Activated CD8-positive, alpha-beta T cell treated with anti-CD3 and anti-CD28 coated beads for 36 hours (primary cell): ENCODE measurements around the gene DIAPH1. TPM values are rescaled to one million over a fixed set of nuclear protein-coding genes. Genes with fewer than 3 reads are reported as not detected.
"Not testable (repeated sequence)": the region's sequence is repeated elsewhere in the genome, so short reads cannot be mapped to it uniquely, and the experiment has no call there.

Experiments used
- ATAC-seq: fragments of 200-7000 bp; cut with Tn5 transposase; one replicate; pipeline ENCODE4 v1.10.0; 2021; ENCODE audit warnings: mild to moderate bottlenecking, moderate library complexity
- CTCF ChIA-PET: fragments of 350-600 bp; sonication (Branson Sonifier 250); formaldehyde crosslinking; loops from one replicate; lab custom pipeline; 2021; ENCODE audit warnings: antibody characterized with exemption; lab: Charles Lee
- POLR2A ChIA-PET: fragments of 350-600 bp; sonication (Branson Sonifier 250); formaldehyde crosslinking; loops from one replicate; lab custom pipeline; 2021; ENCODE audit warnings: antibody characterized with exemption; lab: Charles Lee
- DNase-seq: peaks from one replicate; pipeline ENCODE4 v3.0.0-alpha.2; 2020
- H3K27ac Mint-ChIP-seq: one replicate; pipeline ENCODE4 v1.8.0; 2021; ENCODE audit warnings: mild to moderate bottlenecking, mixed read lengths
- H3K27me3 Mint-ChIP-seq: one replicate; pipeline ENCODE4 v1.8.0; 2021; ENCODE audit warnings: mixed read lengths
- H3K36me3 Mint-ChIP-seq: one replicate; pipeline ENCODE4 v1.8.0; 2021; ENCODE audit warnings: low read depth, mixed read lengths
- H3K4me1 Mint-ChIP-seq: one replicate; pipeline ENCODE4 v1.8.0; 2021; ENCODE audit warnings: low read depth, mixed read lengths
- H3K4me3 Mint-ChIP-seq: one replicate; pipeline ENCODE4 v1.8.0; 2021; ENCODE audit warnings: mild to moderate bottlenecking, moderate library complexity, mixed read lengths
- H3K9me3 Mint-ChIP-seq: one replicate; pipeline ENCODE4 v1.8.0; 2021; ENCODE audit warnings: mixed read lengths
- CTCF ChIP-seq: fragments of 200-600 bp; IDR thresholded peaks from one replicate; pipeline ENCODE4 v1.8.0; 2022; ENCODE audit warnings: antibody characterized with exemption, mild to moderate bottlenecking
- intact Hi-C: fragments of 100-400 bp; cut with micrococcal nuclease; formaldehyde crosslinking; loops from one replicate; pipeline ENCODE4 v1.10.0; 2022
- total RNA-seq, 2 experiments: library from RNA; stranded (reverse); gene quantifications; one replicate each; pipeline ENCODE4 v1.2.3, GENCODE V29; 2021

DIAPH1 gene
- total RNA-seq, 2 experiments from 2014 or later = 209 to 218 TPM

DNA sequence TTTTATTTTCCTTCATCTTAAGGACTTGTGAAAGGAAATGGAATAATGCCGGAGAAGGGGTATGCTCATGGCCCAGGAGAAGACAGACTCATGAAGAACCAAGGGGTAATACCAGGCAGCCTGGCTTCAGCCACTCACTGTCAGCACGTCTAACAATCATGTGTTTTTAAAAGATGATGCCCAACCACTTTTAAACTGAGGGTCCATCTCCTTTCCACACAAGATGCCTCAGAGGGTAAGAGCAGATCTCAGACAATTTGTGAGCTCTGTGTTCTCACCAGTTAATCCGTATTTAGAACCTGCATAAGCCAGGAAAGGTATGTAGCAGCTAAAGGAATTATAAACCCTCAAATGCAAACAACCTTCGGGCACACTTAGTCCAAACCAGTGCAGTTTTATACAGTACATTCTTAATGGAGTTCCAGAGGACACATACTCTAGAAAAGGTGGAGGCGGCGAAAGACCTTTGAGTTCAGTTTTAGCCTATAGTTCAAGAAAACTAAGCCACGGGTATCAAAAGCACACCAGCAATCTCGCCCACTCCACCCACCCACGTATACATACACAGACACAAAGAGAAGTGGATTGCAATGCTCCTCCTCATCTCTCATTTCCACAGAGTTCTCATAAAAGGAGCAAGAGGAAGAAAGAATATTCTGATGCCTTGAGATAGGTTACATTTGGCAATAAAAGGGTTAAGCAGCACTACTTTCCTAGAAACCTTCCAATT, 2.6 kb downstream of the DIAPH1 start:
- H3K4me3 Mint-ChIP-seq = peak overlapping the region; percentile 99
- intact Hi-C loops = no loop called here

GRCh38 chr5:141613344-141613743, 5.5 kb downstream of the DIAPH1 start:
- peaks cover 76% of the 10 kb centered on the region for H3K4me1 Mint-ChIP-seq
- peaks cover 46% of the 10 kb centered on the region for H3K36me3 Mint-ChIP-seq
- H3K4me3 Mint-ChIP-seq = no peak overlapping the region
- no peak for TF ChIP-seq CTCF
- intact Hi-C loops = no loop called here
- peak overlapping the region; percentile 54 for H3K27ac Mint-ChIP-seq
- ChIA-PET CTCF (interaction anchor here (1.9 to 13.6 kb wide), 3 partner anchors 21 to 46 kb away, joined by 4 to 297 read pairs (median 8); no protein-coding TSS in a partner anchor), POLR2A (no interaction called here)
- ATAC-seq = no peak
- no peak for DNase-seq
- no peaks in the 10 kb centered on the region for H3K9me3 Mint-ChIP-seq
- H3K27me3 Mint-ChIP-seq = no peaks in the 10 kb centered on the region

More for the DNA sequence above, 2.6 kb downstream of the DIAPH1 start:
- CTCF ChIA-PET = interaction anchor here (0.8 to 13.6 kb wide), 11 partner anchors 11 to 397 kb away, joined by 3 to 297 read pairs (median 7); partner anchors contain the start of genes GNPDA1, HDAC3 and RELL2
- H3K27me3 Mint-ChIP-seq = no peaks in the 10 kb centered on the region
- DNase-seq = peak; percentile 46
- peaks cover 47% of the 10 kb centered on the region for H3K36me3 Mint-ChIP-seq
- POLR2A ChIA-PET = interaction anchor here (0.7 to 4.1 kb wide), 7 partner anchors 8 to 100 kb away, joined by 3 to 37 read pairs (median 4); partner anchors contain the start of genes HDAC3 and RELL2
- peak overlapping the region; percentile 96 for H3K27ac Mint-ChIP-seq
- no peak for TF ChIP-seq CTCF
- ATAC-seq = no peak
- peaks cover 63% of the 10 kb centered on the region for H3K4me1 Mint-ChIP-seq
- H3K9me3 Mint-ChIP-seq = no peaks in the 10 kb centered on the region

GRCh38 chr5:141611289-141611688, 7.5 kb downstream of the DIAPH1 start:
- H3K27ac Mint-ChIP-seq = peak overlapping the region; percentile 43
- peaks cover 83% of the 10 kb centered on the region for H3K4me1 Mint-ChIP-seq
- no peak overlapping the region for H3K4me3 Mint-ChIP-seq
- ATAC-seq (no peak), DNase-seq (no peak)
- no peaks in the 10 kb centered on the region for H3K9me3 Mint-ChIP-seq
- no peaks in the 10 kb centered on the region for H3K27me3 Mint-ChIP-seq
- ChIA-PET CTCF (interaction anchor here (13.6 kb wide), 1 partner anchor 19 kb away, joined by 297 read pairs; no protein-coding TSS in a partner anchor), POLR2A (interaction anchor here (1.3 kb wide), 1 partner anchor 8 kb away, joined by 3 read pairs; no protein-coding TSS in a partner anchor)
- H3K36me3 Mint-ChIP-seq = peaks cover 39% of the 10 kb centered on the region
- no peak for TF ChIP-seq CTCF
- intact Hi-C loops = no loop called here

GRCh38 chr5:141609921-141610320, 8.9 kb downstream of the DIAPH1 start:
- H3K27ac Mint-ChIP-seq = peak overlapping the region; percentile 75
- ChIA-PET CTCF (interaction anchor here (0.9 to 9.6 kb wide), 4 partner anchors 8 to 46 kb away, joined by 3 to 132 read pairs (median 26); partner anchors contain the start of genes DIAPH1 and RELL2), POLR2A (interaction anchor here (1.3 to 3.3 kb wide), 3 partner anchors 10 to 27 kb away, joined by 3 to 9 read pairs (median 9); partner anchors contain the start of genes HDAC3 and RELL2)
- ATAC-seq, H3K9me3 Mint-ChIP-seq, intact Hi-C loops, DNase-seq, H3K4me3 Mint-ChIP-seq, H3K27me3 Mint-ChIP-seq: not testable (repeated sequence)
- H3K36me3 Mint-ChIP-seq = peaks cover 34% of the 10 kb centered on the region
- peaks cover 84% of the 10 kb centered on the region for H3K4me1 Mint-ChIP-seq

DNA sequence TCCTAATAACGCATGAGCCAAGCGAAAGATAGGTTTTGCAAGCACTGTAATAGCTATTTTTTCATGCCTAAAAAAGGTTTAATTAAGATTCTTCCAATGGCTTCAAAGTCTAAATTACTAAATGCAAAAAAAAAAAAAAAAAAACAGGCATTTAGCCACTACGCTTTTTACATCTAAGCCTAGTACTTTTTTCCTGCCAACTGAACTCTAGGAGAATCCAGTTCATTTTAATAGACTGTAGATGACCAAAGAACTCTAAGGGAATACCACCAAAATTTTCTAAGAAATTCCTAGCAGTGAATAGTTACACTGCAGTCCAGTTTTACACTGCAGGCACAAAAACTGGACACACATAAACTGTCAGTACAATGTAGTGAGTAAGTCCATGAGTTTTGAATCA, 9.8 kb downstream of the DIAPH1 start:
- POLR2A ChIA-PET = interaction anchor here (0.8 to 3.3 kb wide), 4 partner anchors 9 to 28 kb away, joined by 3 to 9 read pairs (median 8); partner anchors contain the start of genes DIAPH1, HDAC3 and RELL2
- no peak overlapping the region for H3K4me3 Mint-ChIP-seq
- no peak for TF ChIP-seq CTCF
- CTCF ChIA-PET = interaction anchor here (0.9 to 9.6 kb wide), 4 partner anchors 9 to 45 kb away, joined by 4 to 132 read pairs (median 26); partner anchors contain the start of genes DIAPH1 and RELL2
- H3K36me3 Mint-ChIP-seq = peaks cover 30% of the 10 kb centered on the region
- peaks cover 83% of the 10 kb centered on the region for H3K4me1 Mint-ChIP-seq
- no peak for DNase-seq
- intact Hi-C loops = no loop called here
- H3K9me3 Mint-ChIP-seq = no peaks in the 10 kb centered on the region
- peak overlapping the region; percentile 94 for H3K27ac Mint-ChIP-seq
- ATAC-seq = no peak
- H3K27me3 Mint-ChIP-seq = no peaks in the 10 kb centered on the region
